Measurements from ENCODE around the gene PTTG1IP2. TPM values are rescaled to one million over a fixed set of nuclear protein-coding genes. Genes with fewer than 3 reads are reported as not detected.

The PTTG1IP2 gene
- total RNA-seq, 2 donors from 2014 or later = not detected

- no peak overlapping the region for H3K9ac ChIP-seq (ENCODE audit: extremely low read depth, low read length, poor library complexity, severe bottlenecking)
- no peak for DNase-seq
- H3K4me1 Mint-ChIP-seq = peaks cover 18% of the 10 kb centered on the region
- no peaks in the 10 kb centered on the region for H3K4me1 ChIP-seq (ENCODE audit: control insufficient read depth, insufficient read depth, low read length)
- no peaks in the 10 kb centered on the region for H3K36me3 ChIP-seq (ENCODE audit: control insufficient read depth, insufficient read depth, low read length)
- H3K27me3 Mint-ChIP-seq (ENCODE audit: insufficient read depth) = peaks cover 15% of the 10 kb centered on the region
- peaks cover 9% of the 10 kb centered on the region for H3K27me3 ChIP-seq (ENCODE audit: control insufficient read depth, insufficient read depth, low read length, poor library complexity, severe bottlenecking)
- H3K9me3 Mint-ChIP-seq = no peaks in the 10 kb centered on the region
- H3K36me3 Mint-ChIP-seq (ENCODE audit: low read depth) = no peaks in the 10 kb centered on the region
- no peak overlapping the region for H3K27ac ChIP-seq (ENCODE audit: low read depth, low read length)
- TF ChIP-seq CTCF (conservative IDR thresholded peaks at IDR 0.05) = no peak
- H3K9me3 ChIP-seq (ENCODE audit: control insufficient read depth, low read length) = no peaks in the 10 kb centered on the region
- no peak overlapping the region for H3K4me3 Mint-ChIP-seq
- H3K27ac Mint-ChIP-seq = no peak overlapping the region
- H3K4me3 ChIP-seq (ENCODE audit: low read length) = no peak overlapping the region
Measured at GRCh38 chr7:90453259-90453891, 16.1 kb upstream of the PTTG1IP2 start.

- no peak overlapping the region for H3K4me3 Mint-ChIP-seq
- H3K9me3 Mint-ChIP-seq = peaks cover 3% of the 10 kb centered on the region
- H3K27ac Mint-ChIP-seq = no peak overlapping the region
Measured at GRCh38 chr7:90453931-90454330, 15.5 kb upstream of the PTTG1IP2 start.

GRCh38 chr7:90455163-90456030, 14.0 kb upstream of the PTTG1IP2 start:
- Histone ChIP-seq H3K9ac (ENCODE audit: extremely low read depth, low read length, poor library complexity, severe bottlenecking) (no peak overlapping the region), H3K27ac (ENCODE audit: low read depth, low read length) (no peak overlapping the region), H3K36me3 (ENCODE audit: control insufficient read depth, insufficient read depth, low read length) (no peaks in the 10 kb centered on the region), H3K4me1 (ENCODE audit: control insufficient read depth, insufficient read depth, low read length) (no peaks in the 10 kb centered on the region), H3K9me3 (ENCODE audit: control insufficient read depth, low read length) (no peaks in the 10 kb centered on the region), H3K27me3 (ENCODE audit: control insufficient read depth, insufficient read depth, low read length, poor library complexity, severe bottlenecking) (peaks cover 9% of the 10 kb centered on the region), H3K4me3 (ENCODE audit: low read length) (no peak overlapping the region)
- peak; percentile 87 for TF ChIP-seq CTCF (conservative IDR thresholded peaks at IDR 0.05)
- Mint-ChIP-seq H3K27me3 (ENCODE audit: insufficient read depth) (peaks cover 13% of the 10 kb centered on the region), H3K4me3 (peak overlapping the region; percentile 5), H3K9me3 (peaks cover 6% of the 10 kb centered on the region), H3K4me1 (peaks cover 20% of the 10 kb centered on the region), H3K36me3 (ENCODE audit: low read depth) (no peaks in the 10 kb centered on the region), H3K27ac (no peak overlapping the region)
- DNase-seq = no peak
- 38 to 47% methylated on average over 4 to 6 of the region's 6 CpGs for WGBS, 2 experiments (ENCODE audit: insufficient coverage in 1 of 2, insufficient read length in 1 of 2)

More at GRCh38 chr7:90453931-90454330, 15.5 kb upstream of the PTTG1IP2 start:
- Histone ChIP-seq H3K9me3 (ENCODE audit: control insufficient read depth, low read length) (no peaks in the 10 kb centered on the region), H3K4me3 (ENCODE audit: low read length) (no peak overlapping the region), H3K27me3 (ENCODE audit: control insufficient read depth, insufficient read depth, low read length, poor library complexity, severe bottlenecking) (peaks cover 9% of the 10 kb centered on the region), H3K27ac (ENCODE audit: low read depth, low read length) (no peak overlapping the region), H3K4me1 (ENCODE audit: control insufficient read depth, insufficient read depth, low read length) (no peaks in the 10 kb centered on the region), H3K9ac (ENCODE audit: extremely low read depth, low read length, poor library complexity, severe bottlenecking) (no peak overlapping the region), H3K36me3 (ENCODE audit: control insufficient read depth, insufficient read depth, low read length) (no peaks in the 10 kb centered on the region)
- DNase-seq = no peak
- TF ChIP-seq CTCF (conservative IDR thresholded peaks at IDR 0.05) = no peak
- Mint-ChIP-seq H3K4me1 (peaks cover 20% of the 10 kb centered on the region), H3K27me3 (ENCODE audit: insufficient read depth) (peaks cover 15% of the 10 kb centered on the region), H3K36me3 (ENCODE audit: low read depth) (no peaks in the 10 kb centered on the region)
- no CpG with 5 or more reads among the region's 1 CpG for WGBS, 2 experiments (ENCODE audit: insufficient coverage in 1 of 2, insufficient read length in 1 of 2)
